Right atrium auricular region (tissue), 2 donors: ENCODE data around the gene CYB561D2. TPM values are rescaled to one million over a fixed set of nuclear protein-coding genes. Genes with fewer than 3 reads are reported as not detected.
A peak's percentile ranks its signal among the peaks of the same experiment; 100 is the strongest.

ENCODE experiments used
- DNase-seq: peaks from one replicate; pipeline ENCODE4 v3.0.0-alpha.2; 2019; ENCODE audit warnings: low spot score
- H3K27ac ChIP-seq, 2 donors: fragments of 200-600 bp; sonication (generic); 1 replicate in 1 of 2; 2 replicates in 1 of 2; pipeline ENCODE4 v1.5.1; 2016 to 2019
- H3K27me3 ChIP-seq, 2 donors: fragments of 200-600 bp; sonication (generic); one replicate each; pipeline versions ENCODE4 v1.5.1 to v1.6.0; 2017 to 2019
- H3K36me3 ChIP-seq: fragments of 200-600 bp; sonication (generic); one replicate; pipeline ENCODE4 v1.5.1; 2016
- H3K4me1 ChIP-seq, 2 donors: fragments of 200-600 bp; sonication (generic); one replicate each; pipeline versions ENCODE4 v1.5.1 to v1.6.0; 2017 to 2019
- H3K4me3 ChIP-seq, 2 donors: fragments of 200-600 bp; sonication (generic); 1 replicate in 1 of 2; 2 replicates in 1 of 2; pipeline ENCODE4 v1.5.1; 2017 to 2019; ENCODE audit warnings: mild to moderate bottlenecking in 1 of 2, moderate library complexity in 1 of 2
- H3K9me3 ChIP-seq, 2 donors: fragments of 200-600 bp; sonication (generic); one replicate each; pipeline ENCODE4 v1.5.1; 2019
- total RNA-seq, 2 donors: library from RNA; depleted of rRNA; stranded (reverse); fragments of >200 nt; gene quantifications; one replicate each; pipeline ENCODE4 v1.1.0, GENCODE V29; 2016
- TF ChIP-seq, protein P1 (sequence below), 2 donors: fragments of 200-600 bp; sonication (generic); IDR thresholded peaks; one replicate each; pipeline ENCODE4 v1.5.1; 2019; ENCODE audit warnings: antibody characterized with exemption in 2 of 2

The CYB561D2 gene
- total RNA-seq, 2 donors from 2014 or later, result 11.7 to 11.9 TPM

DNA sequence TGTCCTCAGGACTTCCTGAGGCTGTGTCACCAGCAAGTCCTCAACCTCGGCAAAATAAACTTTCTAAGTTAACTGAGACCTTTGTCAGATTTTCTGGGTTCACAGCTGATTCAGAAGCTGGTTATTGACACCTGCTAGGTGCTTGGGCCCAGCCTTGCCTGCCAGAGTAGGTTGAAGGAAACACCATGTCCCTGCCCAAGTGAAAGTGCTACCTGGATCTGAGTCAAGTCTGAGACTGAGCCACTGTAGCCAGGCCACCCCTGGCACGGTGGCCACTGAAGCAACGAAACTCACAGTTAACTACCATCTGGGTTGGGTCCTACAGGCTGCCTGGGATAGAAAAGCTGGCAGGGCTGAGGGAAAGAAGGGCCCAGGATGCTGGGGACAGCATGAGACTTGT, 36.3 kb upstream of the CYB561D2 start:
- Histone ChIP-seq H3K4me3 (no peak overlapping the region), H3K4me1 (peaks cover 0 to 29% of the 10 kb centered on the region in 2 donors), H3K36me3 (peaks cover 26% of the 10 kb centered on the region), H3K27me3 (no peaks in the 10 kb centered on the region), H3K9me3 (no peaks in the 10 kb centered on the region), H3K27ac (no peak overlapping the region)
- TF ChIP-seq, protein P1, sequence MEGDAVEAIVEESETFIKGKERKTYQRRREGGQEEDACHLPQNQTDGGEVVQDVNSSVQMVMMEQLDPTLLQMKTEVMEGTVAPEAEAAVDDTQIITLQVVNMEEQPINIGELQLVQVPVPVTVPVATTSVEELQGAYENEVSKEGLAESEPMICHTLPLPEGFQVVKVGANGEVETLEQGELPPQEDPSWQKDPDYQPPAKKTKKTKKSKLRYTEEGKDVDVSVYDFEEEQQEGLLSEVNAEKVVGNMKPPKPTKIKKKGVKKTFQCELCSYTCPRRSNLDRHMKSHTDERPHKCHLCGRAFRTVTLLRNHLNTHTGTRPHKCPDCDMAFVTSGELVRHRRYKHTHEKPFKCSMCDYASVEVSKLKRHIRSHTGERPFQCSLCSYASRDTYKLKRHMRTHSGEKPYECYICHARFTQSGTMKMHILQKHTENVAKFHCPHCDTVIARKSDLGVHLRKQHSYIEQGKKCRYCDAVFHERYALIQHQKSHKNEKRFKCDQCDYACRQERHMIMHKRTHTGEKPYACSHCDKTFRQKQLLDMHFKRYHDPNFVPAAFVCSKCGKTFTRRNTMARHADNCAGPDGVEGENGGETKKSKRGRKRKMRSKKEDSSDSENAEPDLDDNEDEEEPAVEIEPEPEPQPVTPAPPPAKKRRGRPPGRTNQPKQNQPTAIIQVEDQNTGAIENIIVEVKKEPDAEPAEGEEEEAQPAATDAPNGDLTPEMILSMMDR (IDR thresholded peaks at IDR 0.05), result no peak
- DNase-seq, result no peak

DNA sequence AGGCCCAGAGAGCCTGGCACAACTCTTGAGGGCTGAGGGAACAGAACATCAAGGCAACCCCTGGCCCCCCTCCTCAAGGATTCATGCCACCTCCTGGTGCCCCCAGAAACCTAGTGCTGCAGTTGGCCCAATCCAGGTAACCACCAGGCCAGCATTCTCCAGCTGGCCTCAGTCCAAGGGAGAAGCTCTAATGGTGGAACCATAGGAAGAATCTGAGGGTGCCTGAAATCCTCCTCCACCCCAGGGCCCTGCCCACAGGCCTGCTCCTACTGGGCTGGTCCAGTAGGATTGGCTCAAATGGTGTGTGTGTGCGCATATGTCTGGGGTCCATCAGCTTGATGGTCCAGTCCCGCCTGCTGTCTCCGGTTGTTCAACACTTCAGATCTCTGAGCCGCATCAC, 35.8 kb upstream of the CYB561D2 start:
- peaks cover 26% of the 10 kb centered on the region for H3K36me3 ChIP-seq
- TF ChIP-seq, protein P1 (IDR thresholded peaks at IDR 0.05), result no peak
- no peak for DNase-seq

DNA sequence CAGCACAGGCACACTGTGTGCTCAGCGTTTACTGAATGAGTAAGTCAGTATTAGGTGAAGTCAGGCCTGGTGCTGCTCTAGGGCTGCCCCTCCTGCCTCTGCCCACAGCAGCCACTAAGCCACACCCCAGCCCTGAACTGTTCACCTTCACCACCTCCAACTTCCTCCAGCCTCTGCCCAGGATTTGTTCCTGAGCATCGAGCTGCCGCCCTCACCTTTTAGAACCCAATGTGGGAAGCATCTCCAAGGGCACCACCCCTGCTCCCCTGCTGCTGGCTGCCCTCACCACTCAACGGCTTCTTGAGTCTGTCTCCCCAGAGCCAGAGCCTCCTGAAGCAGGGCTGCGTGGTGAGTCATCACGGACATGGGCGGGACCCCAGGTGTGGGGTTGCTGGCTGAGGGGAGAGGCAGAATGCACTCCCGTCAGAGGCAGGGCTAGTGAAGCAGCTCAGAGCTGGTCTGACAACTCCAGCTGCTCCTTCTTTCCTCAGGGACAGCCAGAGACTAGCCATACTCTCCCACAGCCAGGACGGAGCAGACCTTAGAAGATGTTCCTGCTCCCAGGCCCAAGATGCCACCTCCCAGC, 33.9 kb upstream of the CYB561D2 start:
- peaks cover 26% of the 10 kb centered on the region for H3K36me3 ChIP-seq
- DNase-seq, result no peak
- no peaks in the 10 kb centered on the region for H3K27me3 ChIP-seq
- TF ChIP-seq, protein P1 (IDR thresholded peaks at IDR 0.05), result no peak
- H3K27ac ChIP-seq, result peak overlapping the region in 1 of 2 donors; percentile 93
- H3K4me3 ChIP-seq, result no peak overlapping the region
- H3K9me3 ChIP-seq, result no peaks in the 10 kb centered on the region
- peaks cover 0 to 44% of the 10 kb centered on the region in 2 donors for H3K4me1 ChIP-seq

More for the DNA sequence above, 35.8 kb upstream of the CYB561D2 start:
- Histone ChIP-seq H3K9me3 (no peaks in the 10 kb centered on the region), H3K4me1 (peaks cover 0 to 34% of the 10 kb centered on the region in 2 donors), H3K4me3 (no peak overlapping the region), H3K27ac (no peak overlapping the region), H3K27me3 (no peaks in the 10 kb centered on the region)

DNA sequence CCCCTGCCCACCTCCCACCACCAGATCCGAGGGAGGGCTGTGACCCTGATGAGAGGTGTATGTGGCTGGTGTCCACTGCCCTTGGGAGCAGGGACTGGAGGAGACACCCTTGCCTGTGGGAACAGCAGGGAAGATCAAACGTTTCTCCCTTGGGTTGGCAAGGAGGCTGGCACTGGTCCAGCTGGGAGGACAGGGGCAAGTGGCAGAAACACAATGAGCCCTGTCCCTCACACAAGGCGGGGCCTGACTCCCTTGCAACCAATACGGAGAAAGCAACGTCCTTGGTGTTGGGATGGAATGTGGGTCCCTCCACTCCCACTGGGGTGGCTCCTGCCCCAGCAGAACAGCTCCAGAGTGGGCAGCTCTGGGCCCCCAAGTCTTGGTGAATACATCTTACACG, 33.4 kb upstream of the CYB561D2 start:
- DNase-seq, result no peak
- TF ChIP-seq, protein P1 (IDR thresholded peaks at IDR 0.05), result no peak
- no peak overlapping the region for H3K4me3 ChIP-seq
- peaks cover 0 to 50% of the 10 kb centered on the region in 2 donors for H3K4me1 ChIP-seq
- peak overlapping the region in 1 of 2 donors; percentile 93 for H3K27ac ChIP-seq
- peaks cover 26% of the 10 kb centered on the region for H3K36me3 ChIP-seq
- no peaks in the 10 kb centered on the region for H3K9me3 ChIP-seq
- H3K27me3 ChIP-seq, result no peaks in the 10 kb centered on the region

DNA sequence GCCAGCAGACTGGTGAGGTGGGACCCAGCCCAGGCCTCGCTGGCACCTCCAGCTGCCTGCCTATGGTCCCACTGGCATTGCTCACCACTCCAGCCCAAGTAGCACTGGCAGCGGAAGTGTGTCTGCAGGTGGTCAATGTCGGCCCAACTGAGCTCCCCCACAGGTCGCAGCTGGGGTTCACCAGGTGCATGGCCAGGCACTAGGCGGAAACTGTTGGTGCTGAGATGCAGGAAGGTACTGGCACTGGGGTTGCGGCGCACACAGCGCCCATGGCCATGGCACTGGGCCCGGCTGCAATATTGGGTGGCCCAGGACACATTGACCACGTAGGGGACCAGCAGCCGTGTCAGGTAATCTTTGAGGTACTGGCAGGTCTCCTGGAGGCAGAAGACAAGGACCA, 32.5 kb upstream of the CYB561D2 start:
- Histone ChIP-seq H3K36me3 (peaks cover 26% of the 10 kb centered on the region), H3K4me1 (peaks cover 0 to 58% of the 10 kb centered on the region in 2 donors), H3K9me3 (no peaks in the 10 kb centered on the region), H3K27ac (peak overlapping the region in 1 of 2 donors; percentile 93), H3K27me3 (no peaks in the 10 kb centered on the region), H3K4me3 (peak overlapping the region; percentile 10 to 70)
- no peak for DNase-seq
- TF ChIP-seq, protein P1 (IDR thresholded peaks at IDR 0.05), result no peak

DNA sequence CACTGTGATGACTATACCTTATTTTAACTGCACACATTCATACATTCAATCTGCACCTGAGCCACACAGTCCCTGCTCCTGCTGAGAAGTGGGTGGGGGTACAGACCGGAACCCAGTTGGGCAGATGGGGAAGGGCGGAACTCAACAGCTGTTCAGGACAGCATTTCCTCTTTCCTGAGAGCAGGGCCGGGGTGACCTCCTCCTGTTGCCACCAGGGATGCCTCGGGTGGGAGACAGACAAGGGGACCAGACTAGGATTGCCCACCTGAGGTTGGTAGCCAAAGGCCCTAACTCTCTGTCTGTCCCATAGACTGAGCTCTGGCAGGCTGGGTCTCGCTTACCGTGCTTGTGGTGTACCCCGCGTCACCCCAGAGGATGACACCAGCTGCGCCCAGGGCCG, 32.0 kb upstream of the CYB561D2 start:
- TF ChIP-seq, protein P1 (IDR thresholded peaks at IDR 0.05), result no peak
- Histone ChIP-seq H3K4me3 (peak overlapping the region; percentile 10 to 70), H3K9me3 (no peaks in the 10 kb centered on the region), H3K27me3 (no peaks in the 10 kb centered on the region), H3K4me1 (peaks cover 0 to 63% of the 10 kb centered on the region in 2 donors), H3K36me3 (peaks cover 26% of the 10 kb centered on the region), H3K27ac (peak overlapping the region; percentile 2 to 93)
- no peak for DNase-seq
